Suppressor macrophage treated with lipopolysaccharide for 1 hour (primary cell): Measurements from ENCODE around the gene KIF7.
A peak's percentile ranks its signal among the peaks of the same experiment; 100 is the strongest.

Experiments
- DNase-seq, 3 donors: peaks; one replicate each; pipeline ENCODE4 v3.0.0-alpha.2; 2020 to 2022

The KIF7 gene

DNA sequence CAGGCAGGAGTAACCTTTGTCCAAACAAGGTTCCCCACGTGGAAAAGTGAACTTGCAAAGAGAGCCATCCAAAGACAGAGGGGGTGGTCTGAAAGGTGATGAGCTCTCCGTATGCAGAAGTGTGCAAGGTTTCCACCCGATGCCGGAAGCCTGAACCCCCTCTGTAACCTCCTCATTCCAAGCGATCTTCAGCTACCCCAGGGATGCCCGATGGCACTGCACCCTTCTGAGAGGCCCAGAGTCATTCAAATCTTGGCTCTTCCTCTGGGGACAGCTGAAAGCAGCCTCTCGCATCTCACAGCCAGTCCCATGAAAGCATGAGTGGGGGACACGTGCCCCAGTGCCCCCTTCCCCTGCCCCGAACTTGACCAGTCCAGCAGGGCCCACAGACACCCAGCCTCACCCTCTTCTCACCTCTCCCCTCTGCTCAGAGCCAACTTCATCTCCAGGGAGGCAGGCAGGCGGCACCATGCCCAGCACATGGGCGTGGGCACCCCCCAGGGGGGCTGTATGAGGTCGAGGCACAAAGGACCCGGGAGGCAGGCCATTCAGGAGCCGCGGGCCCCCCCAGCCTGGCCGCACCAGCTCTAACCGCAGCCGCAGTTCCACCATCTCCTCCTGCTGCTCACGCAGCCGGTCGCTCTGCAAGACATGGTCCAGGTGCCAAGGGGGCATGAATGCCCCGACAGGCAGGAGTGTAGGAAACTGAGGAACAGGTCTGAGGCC, 8.7 kb downstream of the KIF7 start:
- no peak for DNase-seq

DNA sequence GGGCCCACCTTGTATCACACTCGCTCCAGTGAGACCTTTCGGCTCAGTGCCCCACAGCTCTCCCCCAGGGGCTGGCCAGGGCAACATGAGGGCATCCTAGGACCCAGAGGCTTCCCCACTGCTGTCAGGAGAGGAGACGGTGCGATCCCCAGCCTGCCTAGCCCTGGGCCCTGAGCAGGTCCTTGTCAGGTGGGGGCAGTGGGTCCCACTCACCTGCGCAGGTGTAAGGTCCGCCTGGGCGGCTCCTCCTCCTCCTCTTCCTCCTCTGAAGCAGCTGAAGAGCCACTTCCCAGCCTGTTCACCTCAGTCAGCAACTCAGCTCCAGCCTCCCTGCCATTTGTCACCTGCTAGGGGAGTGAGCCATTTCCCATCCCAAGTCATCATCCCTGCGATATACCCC, 9.6 kb downstream of the KIF7 start:
- no peak for DNase-seq

GRCh38 chr15:89642106-89642505, 13.2 kb downstream of the KIF7 start:
- no peak for DNase-seq

DNA sequence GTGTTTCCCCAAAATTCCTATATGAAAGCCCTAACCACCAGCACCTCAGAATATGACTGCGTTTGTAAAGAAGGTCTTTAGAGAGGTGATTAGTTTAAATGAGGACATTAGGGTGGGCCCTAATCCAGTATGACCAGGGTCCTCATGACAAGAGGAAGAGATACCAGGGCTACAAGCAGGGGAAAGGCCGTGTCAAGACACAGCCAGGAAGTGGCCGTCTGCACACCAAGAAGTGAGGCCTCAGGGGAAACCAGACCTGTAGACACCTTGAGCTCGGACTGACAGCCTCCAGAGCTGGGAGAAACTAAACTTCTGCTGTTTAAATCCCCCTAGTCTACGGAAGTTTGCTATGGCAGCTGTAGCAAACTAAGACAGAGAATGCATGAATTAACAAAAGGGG, 14.2 kb downstream of the KIF7 start:
- DNase-seq = no peak

- no peak for DNase-seq
Observed at GRCh38 chr15:89640245-89640644, 15.0 kb downstream of the KIF7 start.

GRCh38 chr15:89633585-89633984, 21.7 kb downstream of the KIF7 start:
- no peak for DNase-seq

DNA sequence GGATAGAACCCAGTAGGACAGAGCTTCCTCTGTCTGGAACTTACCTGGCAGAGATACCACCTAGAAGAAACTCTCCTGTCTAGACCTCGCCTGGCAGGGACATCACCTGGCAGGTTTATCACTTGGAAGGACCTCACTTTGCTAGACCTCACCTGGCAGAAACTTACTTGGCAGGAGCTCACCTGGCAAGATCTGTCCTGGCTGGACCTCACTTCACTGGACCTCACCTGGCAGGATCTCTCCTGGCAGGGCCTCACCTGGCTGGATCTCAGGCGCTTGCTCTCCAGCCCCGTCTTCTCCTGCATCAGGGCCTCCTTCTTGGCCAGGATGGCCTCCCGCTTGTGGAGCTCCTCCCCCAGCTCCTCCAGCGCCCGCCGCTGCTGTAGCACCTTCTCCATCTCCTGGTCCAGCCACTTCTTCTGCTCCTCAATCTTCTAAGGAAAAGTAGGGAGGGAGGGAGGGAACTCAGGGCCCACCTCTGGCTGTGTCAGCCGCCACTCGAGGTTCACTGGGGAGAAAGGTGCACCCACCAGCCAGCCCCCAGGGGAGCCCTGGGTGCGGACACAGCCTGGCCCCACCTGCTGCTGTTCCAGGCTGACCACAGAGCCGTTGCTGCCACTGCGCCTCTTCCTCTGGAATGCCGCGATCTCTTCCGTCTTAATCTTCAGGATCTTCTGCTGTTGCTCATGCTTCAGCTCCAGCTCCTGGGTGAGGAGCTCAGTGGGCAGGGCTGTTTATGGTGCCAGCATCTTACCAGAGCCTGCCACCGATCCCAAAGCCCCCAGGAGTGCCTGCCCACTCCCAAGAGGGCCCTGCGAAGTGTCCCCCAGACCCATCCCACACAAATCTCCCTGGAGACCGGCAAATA, 22.5 kb downstream of the KIF7 start:
- DNase-seq = no peak

DNA sequence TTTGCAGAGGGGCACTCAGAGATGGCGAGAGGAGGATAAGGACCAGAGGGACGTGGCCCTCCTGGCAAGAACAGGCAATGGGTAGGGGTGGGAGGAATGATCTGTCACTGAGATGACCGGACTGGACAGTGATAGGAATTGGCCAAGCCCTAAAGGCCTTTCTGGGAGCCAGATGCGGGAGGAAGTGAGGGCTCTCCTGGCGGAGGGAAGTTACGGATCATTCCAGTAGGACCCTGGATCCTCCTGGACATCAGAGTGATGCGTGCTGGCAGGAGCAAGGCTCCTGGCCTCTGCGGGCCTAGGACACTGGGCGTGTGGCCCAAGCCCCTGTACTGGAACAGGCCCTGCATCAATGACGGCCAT, 23.4 kb downstream of the KIF7 start:
- no peak for DNase-seq

DNA sequence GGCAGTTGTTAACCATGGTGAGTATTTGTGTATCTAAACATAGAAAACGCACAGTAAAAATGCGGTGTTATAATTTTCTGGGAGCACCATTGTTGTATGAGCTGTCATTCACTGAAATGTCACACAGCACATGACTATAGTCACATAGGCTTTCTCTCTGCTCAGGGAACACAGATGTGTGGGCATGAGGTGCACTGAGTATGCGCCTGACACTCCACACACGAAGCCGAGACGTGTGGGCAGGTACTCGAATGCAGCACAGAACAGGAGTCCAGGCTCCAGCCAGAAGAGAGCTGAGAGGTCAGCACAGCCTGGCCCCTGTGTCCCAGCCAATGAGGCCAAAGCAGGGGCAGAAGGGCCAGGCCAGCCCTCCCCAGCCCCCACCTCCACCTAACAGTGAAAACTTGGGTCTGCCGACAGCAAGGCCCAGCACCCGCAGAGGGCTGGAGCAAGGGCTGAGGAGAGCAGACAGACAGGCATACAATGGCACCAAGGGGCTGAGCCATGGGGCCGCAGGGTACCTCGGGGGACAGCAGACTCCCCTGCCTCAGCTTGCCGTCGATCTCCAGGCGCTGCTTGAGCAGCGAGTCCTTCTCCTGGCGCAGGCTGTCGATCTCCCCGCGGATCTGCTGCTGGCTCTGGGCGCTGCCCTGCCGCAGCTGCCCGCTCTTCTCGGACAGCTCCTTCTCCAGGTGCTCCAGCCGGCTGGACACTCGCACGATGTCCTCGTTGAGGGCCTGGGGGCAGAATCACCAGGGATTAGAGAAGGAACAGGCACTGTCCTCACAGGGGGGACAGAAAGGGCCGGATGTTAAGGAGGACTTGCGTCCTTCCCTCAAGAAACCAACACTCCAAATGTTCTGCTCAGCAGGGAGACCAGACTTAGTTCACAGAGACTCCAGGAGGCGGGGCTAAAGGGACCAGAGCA, 24.0 kb downstream of the KIF7 start:
- no peak for DNase-seq

GRCh38 chr15:89630260-89630659, 25.0 kb downstream of the KIF7 start:
- no peak for DNase-seq

DNA sequence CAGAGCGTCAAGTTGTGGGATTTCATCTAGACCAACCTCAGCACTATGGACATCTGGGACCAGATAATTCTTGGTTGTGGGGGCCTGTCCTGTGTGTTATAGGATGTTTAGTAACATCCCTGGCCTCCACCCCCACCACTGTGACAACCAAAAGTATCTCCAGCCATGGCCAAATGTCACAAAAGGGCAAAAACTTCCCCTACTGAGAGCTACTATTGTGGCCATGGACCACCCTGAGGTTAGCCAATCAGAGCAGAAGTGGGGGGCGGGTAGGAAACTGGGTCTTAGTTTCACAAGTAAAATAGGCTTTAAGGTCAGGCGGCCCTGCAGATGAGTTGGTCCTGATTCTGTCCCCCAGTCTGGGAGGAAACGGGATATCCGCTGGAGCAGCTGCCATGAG, 25.4 kb downstream of the KIF7 start:
- no peak for DNase-seq

GRCh38 chr15:89628806-89629715, 26.2 kb downstream of the KIF7 start:
- peak; percentile 23 to 27 (median 25) for DNase-seq

DNA sequence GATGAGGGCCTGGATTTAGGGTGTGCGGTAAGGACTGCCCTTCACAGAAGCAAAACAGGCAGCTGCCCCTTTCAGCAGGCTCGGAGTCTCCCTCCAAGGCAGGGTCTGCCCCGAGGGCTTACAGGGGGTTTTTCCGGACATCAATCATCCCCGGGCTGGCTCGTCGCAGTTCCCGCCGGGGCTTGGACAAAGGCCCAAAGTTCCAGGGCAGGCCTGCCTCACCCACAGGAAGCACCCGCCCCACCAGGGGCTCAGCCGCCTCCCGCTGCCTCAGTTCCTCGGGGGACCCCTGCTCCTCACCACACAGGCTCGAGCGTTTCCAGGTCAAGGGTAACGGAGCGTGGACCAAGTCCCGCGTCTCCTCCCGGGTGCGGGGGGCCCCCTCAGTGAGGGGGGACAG, 27.0 kb downstream of the KIF7 start:
- no peak for DNase-seq

DNA sequence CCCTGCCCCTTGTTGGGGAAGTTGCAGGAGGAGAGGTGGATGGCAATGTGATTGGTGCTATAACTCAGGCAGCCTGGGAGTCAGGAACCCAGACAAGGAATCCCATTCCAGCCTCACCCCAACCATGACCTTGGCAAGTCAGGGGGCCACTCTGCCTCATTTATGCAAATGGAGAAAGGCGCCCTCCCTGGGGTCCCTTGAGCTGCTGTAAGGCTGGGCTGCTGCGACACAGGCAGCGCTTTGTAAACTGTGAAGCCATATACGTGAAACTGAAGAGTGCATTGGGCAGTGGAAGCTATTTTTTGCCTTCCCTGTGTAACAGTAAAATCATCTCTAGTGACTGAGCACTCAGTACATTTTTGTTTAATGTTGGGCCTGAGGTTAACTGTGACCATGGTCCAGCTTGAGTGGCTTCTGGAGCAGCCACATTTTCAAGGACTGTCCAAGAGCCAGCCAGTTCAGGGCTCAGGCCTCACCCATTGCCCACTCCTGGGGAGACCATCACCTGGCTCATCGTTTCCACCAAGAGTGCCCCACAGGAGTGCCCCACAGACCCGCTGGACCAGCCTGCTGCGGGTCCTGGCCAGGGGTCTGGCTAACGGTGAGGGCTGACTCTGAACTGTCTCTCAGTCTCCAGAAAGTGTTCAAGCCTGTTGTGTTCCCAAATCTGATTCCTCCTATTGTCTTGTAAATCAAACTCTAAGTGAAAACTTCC, 27.9 kb downstream of the KIF7 start:
- no peak for DNase-seq

GRCh38 chr15:89625716-89626115, 29.6 kb downstream of the KIF7 start:
- no peak for DNase-seq

GRCh38 chr15:89623165-89623564, 32.1 kb downstream of the KIF7 start:
- DNase-seq = no peak

DNA sequence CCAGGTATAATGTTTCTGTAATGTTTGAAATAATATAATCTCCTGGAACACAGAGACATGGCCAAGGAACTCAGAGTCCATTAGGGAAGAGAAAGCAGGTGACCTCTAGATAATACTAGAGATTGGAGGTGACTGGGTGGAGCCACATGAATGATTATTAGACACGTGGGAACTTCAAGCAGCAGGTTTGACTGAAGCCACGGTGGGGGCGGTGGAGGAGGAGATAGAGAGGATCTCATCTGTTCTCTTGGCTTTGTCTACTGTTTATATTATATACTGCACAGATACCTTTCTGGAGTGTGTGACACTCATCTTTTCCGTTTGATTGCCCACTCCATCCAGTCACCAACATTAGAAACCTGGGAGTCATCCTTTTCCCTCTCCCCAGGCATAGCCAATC, 33.7 kb downstream of the KIF7 start:
- no peak for DNase-seq

DNA sequence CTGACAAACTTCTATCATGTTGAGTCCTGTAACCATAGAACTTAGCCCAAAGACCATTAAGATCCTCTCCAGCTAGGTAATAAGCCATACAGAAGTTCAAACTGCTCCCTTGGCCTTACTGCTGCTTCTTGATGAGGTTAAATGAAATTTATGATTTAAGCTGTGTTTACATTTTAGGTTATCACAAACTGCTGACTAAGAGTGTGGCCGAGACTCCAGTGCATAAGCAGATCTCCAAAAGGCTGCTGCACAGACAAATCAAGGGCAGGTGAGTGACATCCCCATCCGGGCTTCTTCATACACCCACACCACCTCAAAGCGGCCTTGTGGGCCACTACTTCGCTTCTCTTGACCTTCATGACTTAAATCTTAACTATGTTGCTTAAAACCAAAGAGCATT, 39.0 kb downstream of the KIF7 start:
- no peak for DNase-seq

- DNase-seq = no peak
Observed at GRCh38 chr15:89615135-89615534, 40.1 kb downstream of the KIF7 start.

- DNase-seq = peak; percentile 52 to 55 (median 54)
Observed at GRCh38 chr15:89614164-89614563, 41.1 kb downstream of the KIF7 start.

GRCh38 chr15:89613031-89613430, 42.2 kb downstream of the KIF7 start:
- no peak for DNase-seq

DNA sequence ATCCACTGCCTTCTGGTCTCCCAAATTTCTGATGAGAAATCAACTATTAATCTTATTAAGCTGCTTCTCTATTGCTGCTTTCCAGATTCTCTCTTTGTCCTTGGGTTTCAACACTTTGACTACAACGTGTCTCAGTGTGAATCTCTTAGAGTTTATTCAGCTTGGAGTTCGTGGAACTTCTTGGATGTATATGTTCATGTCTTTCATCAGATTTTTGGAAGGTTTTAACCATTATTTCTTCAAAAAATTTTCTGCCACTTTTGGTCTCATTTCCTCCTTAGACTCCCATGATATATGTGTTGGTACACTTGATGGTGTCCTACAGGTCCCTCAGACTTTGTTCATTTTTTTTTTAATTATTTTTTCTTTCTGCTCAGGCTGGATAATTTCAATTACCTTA, 44.0 kb downstream of the KIF7 start:
- no peak for DNase-seq
